ENCODE measurements around the gene COL20A1. TPM values are rescaled to one million over a fixed set of nuclear protein-coding genes. Genes with fewer than 3 reads are reported as not detected.

Gene COL20A1
- total RNA-seq, 1 experiment from 2014 or later, result not detected

- no TSS peak for BruUV-seq (replicated peaks)
- peaks cover 22% of the 10 kb centered on the region for H4K20me1 ChIP-seq (ENCODE audit: low read length)
- TF ChIP-seq EZH2phosphoT487 (IDR thresholded peaks at IDR 0.05; ENCODE audit: borderline replicate concordance, low read length) (no peak), CTCF (conservative IDR thresholded peaks at IDR 0.05; ENCODE audit: low read depth, low read length) (no peak), EZH2 (IDR thresholded peaks at IDR 0.05; ENCODE audit: low read length, unreplicated experiment) (no peak)
- no peaks in the 10 kb centered on the region for H3K27me3 ChIP-seq (ENCODE audit: low read length)
- no peak overlapping the region for H3K9ac ChIP-seq (ENCODE audit: low read length)
- H3K4me1 ChIP-seq (ENCODE audit: insufficient read depth, low read length), result peaks cover 8% of the 10 kb centered on the region; the same call in 1 of the 2 replicates
- H3K9me3 ChIP-seq (ENCODE audit: low read length), result no peaks in the 10 kb centered on the region
- H2AFZ ChIP-seq (ENCODE audit: low read length), result no peak overlapping the region
- CTCF ChIA-PET, result no interaction called here
- H3K36me3 ChIP-seq (ENCODE audit: low read depth, low read length), result peaks cover 34% of the 10 kb centered on the region; the same call in 1 of the 2 replicates
- POLR2A ChIA-PET (ENCODE audit: unreplicated experiment), result no interaction called here
- H3F3A ChIP-seq (ENCODE audit: low read length, unreplicated experiment), result no peaks in the 10 kb centered on the region
- intact Hi-C loops (cut with micrococcal nuclease), result no loop called here
- H3K4me2 ChIP-seq (ENCODE audit: low read length), result no peak overlapping the region
- H3K4me3 ChIP-seq (ENCODE audit: low read length), result no peak overlapping the region
- H3K79me2 ChIP-seq (ENCODE audit: low read length), result peaks cover 42% of the 10 kb centered on the region
- no peaks in the 10 kb centered on the region for H3K9me2 ChIP-seq (replicated peaks; ENCODE audit: low read length)
- no peak for DNase-seq
- ATAC-seq, result no peak
- no peak overlapping the region for H3K27ac ChIP-seq (ENCODE audit: low read length)
These were observed 14.3 kb upstream of the COL20A1 start for GRCh38 chr20:63278661-63279060.

GRCh38 chr20:63279931-63280330, 13.1 kb upstream of the COL20A1 start:
- Histone ChIP-seq H3K36me3 (ENCODE audit: low read depth, low read length) (peaks cover 34% of the 10 kb centered on the region; the same call in 1 of the 2 replicates), H3K4me3 (ENCODE audit: low read length) (no peak overlapping the region), H2AFZ (ENCODE audit: low read length) (no peak overlapping the region), H3K27me3 (ENCODE audit: low read length) (no peaks in the 10 kb centered on the region), H3K9me3 (ENCODE audit: low read length) (no peaks in the 10 kb centered on the region), H3K9ac (ENCODE audit: low read length) (no peak overlapping the region), H3K27ac (ENCODE audit: low read length) (no peak overlapping the region), H3K9me2 (replicated peaks; ENCODE audit: low read length) (no peaks in the 10 kb centered on the region), H3K4me1 (ENCODE audit: insufficient read depth, low read length) (no peaks in the 10 kb centered on the region), H3F3A (ENCODE audit: low read length, unreplicated experiment) (no peaks in the 10 kb centered on the region), H4K20me1 (ENCODE audit: low read length) (peaks cover 12% of the 10 kb centered on the region), H3K79me2 (ENCODE audit: low read length) (peaks cover 30% of the 10 kb centered on the region), H3K4me2 (ENCODE audit: low read length) (no peak overlapping the region)
- ChIA-PET CTCF (no interaction called here), POLR2A (ENCODE audit: unreplicated experiment) (no interaction called here)
- intact Hi-C loops (cut with micrococcal nuclease), result no loop called here
- DNase-seq, result no peak
- TF ChIP-seq EZH2 (IDR thresholded peaks at IDR 0.05; ENCODE audit: low read length, unreplicated experiment), result no peak
- no peak for TF ChIP-seq CTCF (conservative IDR thresholded peaks at IDR 0.05; ENCODE audit: low read depth, low read length)
- no peak for TF ChIP-seq EZH2phosphoT487 (IDR thresholded peaks at IDR 0.05; ENCODE audit: borderline replicate concordance, low read length)
- no peak for ATAC-seq
- BruUV-seq (replicated peaks), result no TSS peak

- no TSS peak for BruUV-seq (replicated peaks)
- no peak overlapping the region for H3K4me3 ChIP-seq (ENCODE audit: low read length)
- H3K9me2 ChIP-seq (replicated peaks; ENCODE audit: low read length), result no peaks in the 10 kb centered on the region
- TF ChIP-seq CTCF (conservative IDR thresholded peaks at IDR 0.05; ENCODE audit: low read depth, low read length) (no peak), EZH2 (IDR thresholded peaks at IDR 0.05; ENCODE audit: low read length, unreplicated experiment) (no peak), EZH2phosphoT487 (IDR thresholded peaks at IDR 0.05; ENCODE audit: borderline replicate concordance, low read length) (no peak)
- peaks cover 34% of the 10 kb centered on the region; the same call in 1 of the 2 replicates for H3K36me3 ChIP-seq (ENCODE audit: low read depth, low read length)
- H3K9me3 ChIP-seq (ENCODE audit: low read length), result no peaks in the 10 kb centered on the region
- no peak overlapping the region for H3K9ac ChIP-seq (ENCODE audit: low read length)
- H3K27me3 ChIP-seq (ENCODE audit: low read length), result no peaks in the 10 kb centered on the region
- H3F3A ChIP-seq (ENCODE audit: low read length, unreplicated experiment), result no peaks in the 10 kb centered on the region
- H2AFZ ChIP-seq (ENCODE audit: low read length), result no peak overlapping the region
- ChIA-PET CTCF (no interaction called here), POLR2A (ENCODE audit: unreplicated experiment) (no interaction called here)
- H3K27ac ChIP-seq (ENCODE audit: low read length), result no peak overlapping the region
- DNase-seq (no peak), ATAC-seq (no peak)
- peaks cover 25% of the 10 kb centered on the region for H3K79me2 ChIP-seq (ENCODE audit: low read length)
- no peak overlapping the region for H3K4me2 ChIP-seq (ENCODE audit: low read length)
- intact Hi-C loops (cut with micrococcal nuclease), result no loop called here
- peaks cover 7% of the 10 kb centered on the region for H4K20me1 ChIP-seq (ENCODE audit: low read length)
- no peaks in the 10 kb centered on the region for H3K4me1 ChIP-seq (ENCODE audit: insufficient read depth, low read length)
These were observed 12.6 kb upstream of the COL20A1 start for GRCh38 chr20:63280371-63280770.
